Left lung (tissue), 10 donors: ENCODE measurements around the gene ABHD17C. TPM values are rescaled to one million over a fixed set of nuclear protein-coding genes. Genes with fewer than 3 reads are reported as not detected.
A peak's percentile ranks its signal among the peaks of the same experiment; 100 is the strongest.

Experiments used
- ATAC-seq: fragments of 200-7000 bp; cut with Tn5 transposase; one replicate; pipeline ENCODE4 v1.9.1; 2020; ENCODE audit warnings: moderate library complexity
- DNase-seq, 4 donors: peaks; one replicate each; pipeline ENCODE4 v3.0.0-alpha.2; 2013 to 2020
- H3K27ac ChIP-seq, 2 donors: fragments of 200-600 bp; sonication (generic) in 1 of 2; one replicate each; pipeline versions ENCODE4 v1.5.0 to v1.8.0; 2020 to 2021
- H3K27me3 ChIP-seq, 2 donors: fragments of 200-600 bp; sonication (generic) in 1 of 2; one replicate each; pipeline versions ENCODE4 v1.5.0 to v1.8.0; 2020 to 2021
- H3K36me3 ChIP-seq, 2 donors: fragments of 200-600 bp; sonication (generic) in 1 of 2; one replicate each; pipeline versions ENCODE4 v1.5.0 to v1.8.0; 2020 to 2021
- H3K4me1 ChIP-seq, 2 donors: fragments of 200-600 bp; one replicate each; pipeline ENCODE4 v1.8.0; 2021
- H3K4me3 ChIP-seq, 2 donors: fragments of 200-600 bp; sonication (generic) in 1 of 2; one replicate each; pipeline versions ENCODE4 v1.5.0 to v1.8.0; 2020 to 2021; ENCODE audit warnings: mild to moderate bottlenecking in 1 of 2
- H3K9me3 ChIP-seq, 2 donors: fragments of 200-600 bp; sonication (generic) in 1 of 2; one replicate each; pipeline versions ENCODE4 v1.5.0 to v1.8.0; 2020 to 2021
- CTCF ChIP-seq, 2 donors: fragments of 200-600 bp; sonication (generic) in 1 of 2; IDR thresholded peaks; one replicate each; pipeline versions ENCODE4 v1.5.0 to v1.8.0; 2021; ENCODE audit warnings: antibody characterized with exemption in 2 of 2
- intact Hi-C, 2 donors: fragments of 100-400 bp; cut with DNase I; formaldehyde crosslinking; loops; one replicate each; pipeline versions ENCODE4 v1.11.2 to v1.14.2; 2022
- polyA plus RNA-seq, 6 donors: library from polyadenylated mRNA; unstranded; fragments of 120-200 nt; gene quantifications; one replicate each; pipeline ENCODE4 v1.2.1, GENCODE V29; 2013; ENCODE audit not compliant: insufficient read length in 6 of 6
- total RNA-seq, 2 donors: library from RNA; stranded (reverse); fragmentation: NEBNext Ultra II Directional; extraction: Animal tissue kit (Norgen Biotek cat#: 25700); gene quantifications; one replicate each; pipeline ENCODE4 v1.2.1, GENCODE V29; 2021
- donor health status: DM: no; HTN: yes; CAD: no.
- donor health status: DM: no; HTN: no; CAD: no.

Gene ABHD17C
- total and polyA plus RNA-seq, 8 donors = 23.7 to 34.3 (median 27.8) TPM

GRCh38 chr15:80701676-80702311 is 6.7 kb downstream of the ABHD17C start:
- intact Hi-C loops = no loop called here
- TF ChIP-seq CTCF (IDR thresholded peaks at IDR 0.05) = no peak
- Histone ChIP-seq H3K4me1 (peaks cover 8 to 68% of the 10 kb centered on the region in 2 donors), H3K27me3 (no peaks in the 10 kb centered on the region), H3K9me3 (no peaks in the 10 kb centered on the region), H3K27ac (peak overlapping the region; percentile 33 to 62), H3K36me3 (no peaks in the 10 kb centered on the region), H3K4me3 (no peak overlapping the region)
- peak; percentile 59 for ATAC-seq
- peak in 1 of 4 donors; percentile 54 for DNase-seq

DNA sequence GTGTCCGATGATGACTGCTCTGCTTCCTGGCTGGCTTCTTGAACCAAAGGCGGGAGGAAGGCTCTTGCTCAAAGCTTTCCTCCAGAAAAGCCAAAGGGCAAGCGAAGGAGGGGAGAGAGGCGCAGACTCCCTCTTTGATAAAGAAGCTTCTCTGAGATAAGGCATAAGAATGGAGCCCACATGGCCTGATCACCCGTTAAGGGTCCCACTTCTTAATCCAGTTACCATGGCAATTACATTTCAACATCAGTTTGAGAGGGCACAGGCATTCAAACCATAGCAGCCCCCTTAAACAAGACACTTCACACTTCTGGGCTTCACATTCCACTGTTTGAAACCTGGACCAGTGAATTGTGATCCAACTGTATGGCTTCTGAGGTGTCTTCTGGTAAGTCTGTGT is 8.0 kb downstream of the ABHD17C start:
- DNase-seq = no peak
- H3K36me3 ChIP-seq = no peaks in the 10 kb centered on the region
- H3K27ac ChIP-seq = no peak overlapping the region
- H3K9me3 ChIP-seq = no peaks in the 10 kb centered on the region
- intact Hi-C loops = no loop called here
- no peak for TF ChIP-seq CTCF (IDR thresholded peaks at IDR 0.05)
- H3K4me1 ChIP-seq = peaks cover 8 to 77% of the 10 kb centered on the region in 2 donors
- H3K4me3 ChIP-seq = no peak overlapping the region
- no peak for ATAC-seq
- no peaks in the 10 kb centered on the region for H3K27me3 ChIP-seq

- Histone ChIP-seq H3K4me1 (peaks cover 8 to 70% of the 10 kb centered on the region in 2 donors), H3K4me3 (no peak overlapping the region), H3K27ac (no peak overlapping the region), H3K27me3 (no peaks in the 10 kb centered on the region), H3K9me3 (no peaks in the 10 kb centered on the region), H3K36me3 (no peaks in the 10 kb centered on the region)
- TF ChIP-seq CTCF (IDR thresholded peaks at IDR 0.05) = no peak
- intact Hi-C loops = no loop called here
- no peak for ATAC-seq
- no peak for DNase-seq
Observed at GRCh38 chr15:80703965-80704364, 8.9 kb downstream of the ABHD17C start.

DNA sequence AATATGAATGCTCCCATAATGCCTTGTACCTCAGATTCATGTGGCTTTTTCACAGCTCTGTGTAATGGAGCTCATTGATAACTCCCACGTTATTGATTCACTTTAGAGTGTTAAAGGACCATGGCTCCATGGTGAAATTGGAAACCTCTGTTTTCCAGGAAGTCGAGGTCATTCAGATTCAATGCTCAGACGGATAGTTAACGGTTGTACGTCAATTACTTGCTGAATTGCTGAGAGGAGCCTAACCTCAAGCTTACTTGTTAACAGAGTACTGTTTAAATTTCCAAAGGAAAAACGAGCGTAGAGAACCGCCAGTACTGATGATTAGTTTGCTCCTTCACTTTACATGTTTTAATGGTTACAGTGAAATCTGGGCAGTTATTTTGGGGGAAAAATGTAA is 11.1 kb downstream of the ABHD17C start:
- Histone ChIP-seq H3K9me3 (no peaks in the 10 kb centered on the region), H3K4me3 (no peak overlapping the region), H3K36me3 (no peaks in the 10 kb centered on the region), H3K27ac (no peak overlapping the region), H3K27me3 (no peaks in the 10 kb centered on the region), H3K4me1 (peaks cover 8 to 54% of the 10 kb centered on the region in 2 donors)
- no peak for TF ChIP-seq CTCF (IDR thresholded peaks at IDR 0.05)
- DNase-seq = no peak
- no peak for ATAC-seq
- intact Hi-C loops = no loop called here

GRCh38 chr15:80709542-80709941 is 14.4 kb downstream of the ABHD17C start:
- TF ChIP-seq CTCF (IDR thresholded peaks at IDR 0.05) = no peak
- ATAC-seq (peak; percentile 94), DNase-seq (peak in 3 of 4 donors; percentile 56 to 78 (median 76))
- H3K4me3 ChIP-seq = no peak overlapping the region
- peak overlapping the region in 1 of 2 donors; percentile 53 for H3K27ac ChIP-seq
- no peaks in the 10 kb centered on the region for H3K9me3 ChIP-seq
- intact Hi-C loops = no loop called here
- H3K4me1 ChIP-seq = peaks cover 0 to 41% of the 10 kb centered on the region in 2 donors
- peaks cover 0 to 3% of the 10 kb centered on the region in 2 donors for H3K36me3 ChIP-seq
- no peaks in the 10 kb centered on the region for H3K27me3 ChIP-seq
